ENCODE results near the gene AOC3.
"Not testable (repeated sequence)": the region's sequence is repeated elsewhere in the genome, so short reads cannot be mapped to it uniquely, and the experiment has no call there.

AOC3 gene

DNA sequence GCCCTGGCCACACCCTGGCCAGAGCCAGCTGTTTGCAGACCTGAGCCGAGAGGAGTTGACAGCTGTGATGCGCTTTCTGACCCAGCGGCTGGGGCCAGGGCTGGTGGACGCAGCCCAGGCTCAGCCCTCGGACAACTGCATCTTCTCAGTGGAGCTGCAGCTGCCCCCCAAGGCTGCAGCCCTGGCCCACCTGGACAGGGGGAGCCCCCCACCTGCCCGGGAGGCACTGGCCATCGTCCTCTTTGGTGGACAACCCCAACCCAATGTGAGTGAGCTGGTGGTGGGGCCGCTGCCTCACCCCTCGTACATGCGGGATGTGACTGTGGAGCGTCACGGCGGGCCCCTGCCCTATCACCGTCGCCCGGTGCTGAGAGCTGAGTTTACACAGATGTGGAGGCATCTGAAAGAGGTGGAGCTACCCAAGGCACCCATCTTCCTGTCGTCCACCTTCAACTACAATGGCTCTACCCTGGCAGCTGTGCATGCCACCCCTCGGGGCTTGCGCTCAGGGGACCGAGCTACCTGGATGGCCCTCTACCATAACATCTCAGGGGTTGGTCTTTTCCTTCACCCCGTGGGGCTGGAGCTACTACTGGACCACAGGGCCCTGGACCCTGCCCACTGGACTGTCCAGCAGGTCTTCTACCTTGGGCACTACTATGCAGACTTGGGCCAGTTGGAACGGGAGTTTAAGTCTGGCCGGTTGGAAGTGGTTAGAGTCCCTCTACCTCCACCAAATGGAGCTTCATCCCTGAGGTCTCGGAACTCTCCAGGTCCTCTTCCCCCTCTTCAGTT, 6.0 kb upstream of the AOC3 start:
- DNase-seq, result no peak

GRCh38 chr17:42845556-42845917, 5.5 kb upstream of the AOC3 start:
- DNase-seq, result no peak

GRCh38 chr17:42845918-42846593, 4.9 kb upstream of the AOC3 start:
- DNase-seq, result no peak

DNA sequence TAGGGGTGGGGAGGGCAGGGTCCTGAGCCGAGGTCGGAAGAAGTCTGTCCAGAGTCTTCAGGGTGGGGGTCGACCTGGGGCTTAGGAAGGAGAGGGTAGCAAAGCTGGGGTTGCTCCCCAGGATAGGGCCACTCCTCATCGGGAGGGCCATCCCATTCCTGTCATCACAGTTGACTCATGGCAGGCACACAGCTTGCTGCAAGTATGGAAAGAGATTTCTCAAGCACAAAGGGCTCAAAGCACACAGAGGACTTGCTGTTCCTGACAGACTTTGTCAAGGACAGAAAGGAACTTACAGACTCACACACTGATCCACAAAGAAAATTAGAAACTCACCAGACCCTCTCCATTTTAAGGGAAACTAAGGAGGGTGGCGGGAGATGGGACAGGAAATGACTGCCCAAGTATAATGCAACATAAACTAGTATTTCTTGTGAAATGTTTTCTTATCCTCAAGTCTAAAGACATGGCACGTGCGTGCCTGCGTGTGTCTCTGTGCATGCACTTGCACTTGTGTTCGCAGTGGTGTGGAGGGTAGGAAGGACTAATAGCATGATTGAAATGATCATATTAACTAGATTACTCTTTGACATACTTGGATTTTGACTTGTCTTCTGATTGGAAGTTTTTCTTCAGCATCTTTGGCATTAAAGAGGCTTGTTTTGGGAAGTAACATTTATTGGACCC, 4.3 kb upstream of the AOC3 start:
- DNase-seq, result no peak

DNA sequence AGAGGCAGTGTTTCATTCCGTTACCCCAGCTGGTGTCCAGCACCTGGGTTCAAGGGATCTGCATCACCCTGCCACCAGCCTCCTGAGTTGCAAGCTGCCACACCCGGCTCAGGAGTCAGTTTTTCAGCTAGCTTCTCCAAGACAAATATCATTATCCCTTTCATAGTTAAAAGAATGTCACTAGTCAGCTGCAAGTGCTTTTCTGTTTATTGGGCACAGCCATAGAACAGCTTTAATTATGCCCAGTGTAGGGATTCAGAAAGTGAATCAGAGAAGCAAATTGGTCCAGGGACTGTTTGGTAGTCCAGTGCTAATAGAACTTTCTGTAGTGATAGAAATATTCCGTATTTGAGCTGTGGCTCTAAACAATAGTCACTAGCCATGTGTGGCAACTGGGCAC, 2.9 kb upstream of the AOC3 start:
- DNase-seq, result no peak

GRCh38 chr17:42849031-42849430, 2.0 kb upstream of the AOC3 start:
- no peak for DNase-seq

- no peak for DNase-seq
Observed at GRCh38 chr17:42849451-42850181, 1.4 kb upstream of the AOC3 start.

DNA sequence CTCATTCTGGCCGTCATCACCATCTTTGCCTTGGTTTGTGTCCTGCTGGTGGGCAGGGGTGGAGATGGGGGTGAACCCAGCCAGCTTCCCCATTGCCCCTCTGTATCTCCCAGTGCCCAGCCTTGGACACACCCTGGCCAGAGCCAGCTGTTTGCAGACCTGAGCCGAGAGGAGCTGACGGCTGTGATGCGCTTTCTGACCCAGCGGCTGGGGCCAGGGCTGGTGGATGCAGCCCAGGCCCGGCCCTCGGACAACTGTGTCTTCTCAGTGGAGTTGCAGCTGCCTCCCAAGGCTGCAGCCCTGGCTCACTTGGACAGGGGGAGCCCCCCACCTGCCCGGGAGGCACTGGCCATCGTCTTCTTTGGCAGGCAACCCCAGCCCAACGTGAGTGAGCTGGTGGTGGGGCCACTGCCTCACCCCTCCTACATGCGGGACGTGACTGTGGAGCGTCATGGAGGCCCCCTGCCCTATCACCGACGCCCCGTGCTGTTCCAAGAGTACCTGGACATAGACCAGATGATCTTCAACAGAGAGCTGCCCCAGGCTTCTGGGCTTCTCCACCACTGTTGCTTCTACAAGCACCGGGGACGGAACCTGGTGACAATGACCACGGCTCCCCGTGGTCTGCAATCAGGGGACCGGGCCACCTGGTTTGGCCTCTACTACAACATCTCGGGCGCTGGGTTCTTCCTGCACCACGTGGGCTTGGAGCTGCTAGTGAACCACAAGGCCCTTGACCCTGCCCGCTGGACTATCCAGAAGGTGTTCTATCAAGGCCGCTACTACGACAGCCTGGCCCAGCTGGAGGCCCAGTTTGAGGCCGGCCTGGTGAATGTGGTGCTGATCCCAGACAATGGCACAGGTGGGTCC, 607 bp downstream of the AOC3 start:
- not testable (repeated sequence) for DNase-seq

GRCh38 chr17:42852351-42852750, 1.4 kb downstream of the AOC3 start:
- no peak for DNase-seq

GRCh38 chr17:42853004-42853403, 2.0 kb downstream of the AOC3 start:
- DNase-seq, result no peak

- no peak for DNase-seq
Observed at GRCh38 chr17:42853597-42853967, 2.6 kb downstream of the AOC3 start.

- no peak for DNase-seq
Observed at GRCh38 chr17:42853968-42854790, 3.2 kb downstream of the AOC3 start.

- DNase-seq, result no peak
Observed at GRCh38 chr17:42855048-42855596, 4.1 kb downstream of the AOC3 start.

- DNase-seq, result not testable (repeated sequence)
Observed at GRCh38 chr17:42856093-42856492, 5.1 kb downstream of the AOC3 start.

GRCh38 chr17:42856516-42856915, 5.5 kb downstream of the AOC3 start:
- not testable (repeated sequence) for DNase-seq

DNA sequence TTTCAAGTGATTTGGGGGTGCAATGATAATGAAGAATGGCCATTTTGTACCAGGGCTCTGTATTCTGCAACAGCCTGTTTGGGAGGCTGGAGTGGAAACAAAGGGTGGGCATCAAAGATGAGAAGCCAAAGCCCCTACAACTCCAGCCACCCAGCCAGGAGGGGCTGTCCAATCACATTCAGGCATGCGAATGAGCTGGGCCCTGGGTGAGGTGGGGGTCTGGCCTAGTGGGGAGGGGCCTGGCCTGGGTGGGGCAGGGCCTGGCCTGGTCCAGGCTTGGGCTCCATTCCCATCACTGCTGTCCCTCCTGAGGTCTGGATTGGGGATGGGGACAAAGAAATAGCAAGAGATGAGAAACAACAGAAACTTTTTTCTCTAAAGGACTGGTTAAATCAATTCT, 6.4 kb downstream of the AOC3 start:
- no peak for DNase-seq

GRCh38 chr17:42865638-42866094, 14.7 kb downstream of the AOC3 start:
- DNase-seq, result no peak

GRCh38 chr17:42866216-42866615, 15.2 kb downstream of the AOC3 start:
- DNase-seq, result no peak

DNA sequence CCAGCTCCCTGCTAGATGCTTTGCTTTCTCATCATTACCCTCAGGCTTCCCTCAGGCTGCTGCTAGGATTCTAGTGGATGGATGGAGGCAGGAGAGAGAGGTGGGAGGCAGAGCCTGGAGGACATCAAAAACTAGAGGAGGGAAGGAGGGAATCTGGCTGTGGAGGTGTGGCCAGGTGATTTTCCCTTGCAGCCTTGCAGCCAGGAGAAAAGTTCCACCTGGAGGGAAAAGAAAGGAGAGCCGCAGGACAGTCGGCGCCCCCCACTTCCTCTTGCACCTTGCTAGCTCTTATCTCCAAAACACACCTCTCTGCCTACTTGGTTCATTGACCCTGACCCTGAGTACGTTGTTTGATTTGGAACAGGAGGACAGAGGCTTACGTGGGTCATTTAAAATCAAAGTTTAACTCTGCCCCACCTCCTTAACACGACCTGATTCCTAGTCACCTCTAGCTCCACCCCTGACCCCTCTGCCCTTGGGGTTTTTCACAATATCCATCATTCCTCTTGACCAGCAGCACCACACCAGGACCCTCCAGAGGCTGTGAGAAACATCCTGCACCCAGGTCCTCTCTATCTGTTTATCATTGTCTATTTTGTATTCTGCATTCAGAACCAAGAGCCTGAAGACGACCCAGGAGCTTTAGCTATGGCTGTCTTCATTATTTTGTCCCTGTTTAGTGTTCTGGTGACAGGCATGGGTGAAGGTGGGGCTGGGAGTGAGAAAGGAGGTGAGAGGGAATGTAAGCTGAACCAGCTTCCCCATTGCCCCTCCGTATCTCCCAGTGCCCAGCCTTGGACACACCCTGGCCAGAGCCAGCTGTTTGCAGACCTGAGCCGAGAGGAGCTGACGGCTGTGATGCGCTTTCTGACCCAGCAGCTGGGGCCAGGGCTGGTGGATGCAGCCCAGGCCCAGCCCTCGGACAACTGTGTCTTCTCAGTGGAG, 15.9 kb downstream of the AOC3 start:
- no peak for DNase-seq
